ENCODE results near the gene SLC12A9. TPM values are rescaled to one million over a fixed set of nuclear protein-coding genes. Genes with fewer than 3 reads are reported as not detected.

SLC12A9 gene
- total RNA-seq, 1 experiment from 2014 or later = 24.6 TPM

DNA sequence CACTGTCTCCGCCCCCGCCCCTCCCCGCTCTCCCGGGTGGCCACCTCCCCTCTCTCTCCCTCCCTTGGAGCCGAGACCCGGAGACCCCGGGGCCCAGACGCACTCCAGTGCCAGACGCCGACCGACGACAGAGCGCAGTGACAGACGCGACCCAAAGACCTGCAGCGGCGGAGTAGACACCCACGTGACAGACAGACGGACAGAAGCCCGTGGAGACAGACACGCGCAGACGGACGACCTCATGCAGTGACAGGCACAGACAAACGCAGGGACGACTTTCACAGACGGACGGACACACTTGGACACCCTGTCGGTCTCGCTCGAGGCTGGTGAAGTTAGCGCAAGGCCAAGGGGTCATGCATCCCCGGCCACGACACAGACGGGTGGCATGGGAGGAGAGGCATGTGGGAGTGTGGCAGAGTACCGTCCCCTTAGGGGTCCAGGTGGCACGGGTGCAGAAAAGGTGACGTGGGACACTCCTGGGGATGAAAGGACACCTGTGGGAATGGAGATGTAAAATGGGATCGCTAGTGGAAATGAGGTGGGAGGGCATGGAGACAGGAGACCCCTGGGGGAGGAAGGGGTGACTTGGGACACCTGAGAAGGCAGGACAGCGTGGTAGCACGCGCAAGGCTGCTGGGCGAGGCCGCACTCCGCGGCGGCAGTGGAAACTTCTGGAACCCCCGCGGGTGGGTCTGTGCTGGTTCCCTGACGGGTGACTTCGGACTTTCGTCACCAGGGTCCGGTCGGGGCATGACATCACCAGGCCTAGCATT, 43.6 kb downstream of the SLC12A9 start:
- Histone ChIP-seq H3K9me2 (ENCODE audit: insufficient read depth) (no peaks in the 10 kb centered on the region), H3K4me2 (ENCODE audit: low read length) (peak overlapping the region; percentile 91), H3K4me3 (replicated peaks in 1 of 2; ENCODE audit: low read depth in 1 of 2, low read length in 2 of 2) (peak overlapping the region; percentile 37 to 56), H3K9ac (ENCODE audit: low read length) (no peak overlapping the region), H3K36me3 (ENCODE audit: control insufficient read depth in 1 of 2, insufficient read depth in 2 of 2, low read length in 2 of 2) (no peaks in the 10 kb centered on the region), H2AFZ (ENCODE audit: low read depth, low read length, poor library complexity, severe bottlenecking) (peak overlapping the region; percentile 74), H3K27me3 (ENCODE audit: insufficient read depth, low read length) (no peaks in the 10 kb centered on the region; the same call in 1 of the 2 replicates), H3K4me1 (ENCODE audit: control insufficient read depth in 1 of 2, insufficient read depth in 2 of 2, low read length in 2 of 2) (peaks cover 5 to 36% of the 10 kb centered on the region in 2 experiments), H3K79me2 (ENCODE audit: insufficient read depth, low read length) (no peaks in the 10 kb centered on the region), H3K27ac (ENCODE audit: low read depth, low read length) (no peak overlapping the region), H4K20me1 (ENCODE audit: insufficient read depth) (no peaks in the 10 kb centered on the region), H3K9me3 (ENCODE audit: control insufficient read depth in 1 of 2, insufficient read depth in 1 of 2, low read depth in 1 of 2, low read length in 2 of 2) (no peaks in the 10 kb centered on the region)
- TF ChIP-seq POLR2A (IDR thresholded peaks at IDR 0.05; ENCODE audit: borderline replicate concordance, extremely low read depth, insufficient read depth, insufficient read length) (no peak), SIN3A (IDR thresholded peaks at IDR 0.05; ENCODE audit: low read depth) (no peak), TCF7L2 (IDR thresholded peaks at IDR 0.05; ENCODE audit: borderline replicate concordance, extremely low read depth, insufficient read depth, insufficient read length) (no peak), EZH2 (IDR thresholded peaks at IDR 0.05) (no peak)
- TF ChIP-seq, protein P1, sequence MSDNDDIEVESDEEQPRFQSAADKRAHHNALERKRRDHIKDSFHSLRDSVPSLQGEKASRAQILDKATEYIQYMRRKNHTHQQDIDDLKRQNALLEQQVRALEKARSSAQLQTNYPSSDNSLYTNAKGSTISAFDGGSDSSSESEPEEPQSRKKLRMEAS (IDR thresholded peaks at IDR 0.05) = no peak
- POLR2A ChIA-PET = interaction anchor here (0.7 kb wide), 1 partner anchor 387 kb away, joined by 3 read pairs; no protein-coding TSS in a partner anchor
- BruUV-seq (replicated peaks) = no TSS peak
- intact Hi-C loops (cut with micrococcal nuclease) = loop anchor here (1.0 to 5.0 kb wide), 3 partner anchors 241 to 387 kb away; no protein-coding TSS in a partner anchor
- no peak for DNase-seq (ENCODE audit: low read depth, low spot score)
- ATAC-seq = peak; percentile 50
- CTCF ChIA-PET = interaction anchor here (1.4 to 2.7 kb wide), 2 partner anchors 386 to 387 kb away, joined by 6 to 8 read pairs; no protein-coding TSS in a partner anchor
- RAD21 ChIA-PET (ENCODE audit: low non-redundant PET in 1 of 2, low total read pairs in 2 of 2, uncharacterized antibody in 2 of 2, unreplicated experiment in 2 of 2) = no interaction called here

DNA sequence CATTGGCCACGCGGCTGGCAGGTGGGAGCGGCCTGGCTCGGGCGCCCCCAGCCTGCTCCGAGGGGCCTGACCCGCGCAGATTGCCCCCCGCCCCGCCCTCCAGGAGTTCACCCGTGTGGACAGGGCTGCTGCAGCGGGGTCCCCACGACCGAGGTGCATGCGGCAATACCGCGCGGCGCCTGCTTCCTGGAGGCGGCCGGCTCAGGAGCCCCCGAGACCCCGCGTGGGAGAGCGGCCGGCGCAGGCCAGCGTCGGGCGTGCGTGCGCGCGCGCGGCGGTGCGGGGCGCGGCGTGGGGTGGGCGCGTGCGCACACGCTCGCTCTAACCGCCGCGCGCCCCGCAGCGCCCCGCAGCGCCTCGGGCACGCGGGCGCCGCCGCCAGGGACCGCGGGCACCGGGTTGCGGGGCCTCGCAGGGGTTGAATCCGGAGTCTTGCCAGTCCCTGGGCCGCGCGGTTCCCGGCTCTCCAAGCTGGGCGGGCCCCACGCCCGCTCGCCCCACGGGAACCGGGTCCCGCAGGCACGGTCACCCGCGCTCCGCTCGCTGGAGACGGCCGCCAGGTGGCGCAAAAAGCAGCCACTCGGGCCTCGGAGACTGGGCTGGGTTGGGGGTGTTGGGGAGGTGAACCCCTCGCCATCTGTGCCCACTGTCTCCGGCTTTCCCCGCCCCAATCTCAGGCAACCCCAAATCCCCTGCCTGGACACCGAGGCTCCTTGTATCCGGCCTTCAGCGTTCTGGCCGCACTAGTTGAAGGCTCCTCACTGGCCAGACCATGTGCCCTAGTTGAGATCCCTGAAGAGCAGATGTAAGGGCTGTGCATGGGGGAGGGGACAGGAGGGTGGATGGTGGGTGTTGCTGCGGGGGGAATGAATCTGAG, 44.5 kb downstream of the SLC12A9 start:
- no peak overlapping the region for H3K27ac ChIP-seq (ENCODE audit: low read depth, low read length)
- intact Hi-C loops (cut with micrococcal nuclease) = loop anchor here (1.0 to 5.0 kb wide), 4 partner anchors 162 to 386 kb away; no protein-coding TSS in a partner anchor
- TF ChIP-seq, protein P2, sequence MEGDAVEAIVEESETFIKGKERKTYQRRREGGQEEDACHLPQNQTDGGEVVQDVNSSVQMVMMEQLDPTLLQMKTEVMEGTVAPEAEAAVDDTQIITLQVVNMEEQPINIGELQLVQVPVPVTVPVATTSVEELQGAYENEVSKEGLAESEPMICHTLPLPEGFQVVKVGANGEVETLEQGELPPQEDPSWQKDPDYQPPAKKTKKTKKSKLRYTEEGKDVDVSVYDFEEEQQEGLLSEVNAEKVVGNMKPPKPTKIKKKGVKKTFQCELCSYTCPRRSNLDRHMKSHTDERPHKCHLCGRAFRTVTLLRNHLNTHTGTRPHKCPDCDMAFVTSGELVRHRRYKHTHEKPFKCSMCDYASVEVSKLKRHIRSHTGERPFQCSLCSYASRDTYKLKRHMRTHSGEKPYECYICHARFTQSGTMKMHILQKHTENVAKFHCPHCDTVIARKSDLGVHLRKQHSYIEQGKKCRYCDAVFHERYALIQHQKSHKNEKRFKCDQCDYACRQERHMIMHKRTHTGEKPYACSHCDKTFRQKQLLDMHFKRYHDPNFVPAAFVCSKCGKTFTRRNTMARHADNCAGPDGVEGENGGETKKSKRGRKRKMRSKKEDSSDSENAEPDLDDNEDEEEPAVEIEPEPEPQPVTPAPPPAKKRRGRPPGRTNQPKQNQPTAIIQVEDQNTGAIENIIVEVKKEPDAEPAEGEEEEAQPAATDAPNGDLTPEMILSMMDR (IDR thresholded peaks at IDR 0.05 in 2 of 3, conservative IDR thresholded peaks at IDR 0.05 in 1 of 3; ENCODE audit: borderline replicate concordance in 1 of 3, insufficient read depth in 1 of 3, low read depth in 2 of 3, low read length in 2 of 3) = peak in 2 of 3 experiments; percentile 74 to 82; a peak in 4 of 6 replicates
- no peak for TF ChIP-seq POLR2AphosphoS5 (IDR thresholded peaks at IDR 0.05; ENCODE audit: low read depth, low read length)
- H3K4me1 ChIP-seq (ENCODE audit: control insufficient read depth in 1 of 2, insufficient read depth in 2 of 2, low read length in 2 of 2) = peaks cover 6 to 31% of the 10 kb centered on the region in 2 experiments
- H4K20me1 ChIP-seq (ENCODE audit: insufficient read depth) = no peaks in the 10 kb centered on the region
- no peaks in the 10 kb centered on the region; the same call in 1 of the 2 replicates for H3K27me3 ChIP-seq (ENCODE audit: insufficient read depth, low read length)
- H3K79me2 ChIP-seq (ENCODE audit: insufficient read depth, low read length) = no peaks in the 10 kb centered on the region
- H3K4me3 ChIP-seq (replicated peaks in 1 of 2; ENCODE audit: low read depth in 1 of 2, low read length in 2 of 2) = peak overlapping the region in 1 of 2 experiments; percentile 56; a peak in 1 of 4 replicates
- peak overlapping the region; percentile 85 for H2AFZ ChIP-seq (ENCODE audit: low read depth, low read length, poor library complexity, severe bottlenecking)
- ATAC-seq (peak; percentile 61), DNase-seq (ENCODE audit: low read depth, low spot score) (no peak)
- H3K9me2 ChIP-seq (ENCODE audit: insufficient read depth) = no peaks in the 10 kb centered on the region
- RAD21 ChIA-PET (ENCODE audit: low non-redundant PET in 1 of 2, low total read pairs in 2 of 2, uncharacterized antibody in 2 of 2, unreplicated experiment in 2 of 2) = no interaction called here
- POLR2A ChIA-PET = no interaction called here
- no peak overlapping the region; the same call in 1 of the 2 replicates for H3K9ac ChIP-seq (ENCODE audit: low read length)
- CTCF ChIA-PET = interaction anchor here (2.7 kb wide), 1 partner anchor 385 kb away, joined by 8 read pairs; no protein-coding TSS in a partner anchor
- BruUV-seq (replicated peaks) = no TSS peak
- H3K9me3 ChIP-seq (ENCODE audit: control insufficient read depth in 1 of 2, insufficient read depth in 1 of 2, low read depth in 1 of 2, low read length in 2 of 2) = no peaks in the 10 kb centered on the region
- peak overlapping the region; percentile 91 for H3K4me2 ChIP-seq (ENCODE audit: low read length)
- no peaks in the 10 kb centered on the region for H3K36me3 ChIP-seq (ENCODE audit: control insufficient read depth in 1 of 2, insufficient read depth in 2 of 2, low read length in 2 of 2)
